ENCODE data around the gene COL9A3.

The COL9A3 gene

GRCh38 chr20:62823688-62824475 is 7.0 kb downstream of the COL9A3 start:
- DNase-seq (ENCODE audit: low read depth in 2 of 2), result no peak

GRCh38 chr20:62824476-62825332 is 7.9 kb downstream of the COL9A3 start:
- no peak for DNase-seq (ENCODE audit: low read depth in 2 of 2)

- no peak for DNase-seq (ENCODE audit: low read depth in 2 of 2)
Measured at GRCh38 chr20:62825333-62825985, 8.6 kb downstream of the COL9A3 start.

GRCh38 chr20:62825986-62826645 is 9.3 kb downstream of the COL9A3 start:
- DNase-seq (ENCODE audit: low read depth in 2 of 2), result no peak

GRCh38 chr20:62826646-62827310 is 9.9 kb downstream of the COL9A3 start:
- no peak for DNase-seq (ENCODE audit: low read depth in 2 of 2)

GRCh38 chr20:62827311-62828038 is 10.6 kb downstream of the COL9A3 start:
- no peak for DNase-seq (ENCODE audit: low read depth in 2 of 2)

GRCh38 chr20:62828051-62828450 is 11.2 kb downstream of the COL9A3 start:
- DNase-seq (ENCODE audit: low read depth in 2 of 2), result no peak

- DNase-seq (ENCODE audit: low read depth in 2 of 2), result no peak
Measured at GRCh38 chr20:62828511-62829230, 11.8 kb downstream of the COL9A3 start.

- DNase-seq (ENCODE audit: low read depth in 2 of 2), result no peak
Measured at GRCh38 chr20:62829231-62830230, 12.7 kb downstream of the COL9A3 start.

- DNase-seq (ENCODE audit: low read depth in 2 of 2), result no peak
Measured at GRCh38 chr20:62830251-62830650, 13.4 kb downstream of the COL9A3 start.

- no peak for DNase-seq (ENCODE audit: low read depth in 2 of 2)
Measured at GRCh38 chr20:62830821-62831220, 14.0 kb downstream of the COL9A3 start.

- no peak for DNase-seq (ENCODE audit: low read depth in 2 of 2)
Measured at GRCh38 chr20:62831361-62831788, 14.5 kb downstream of the COL9A3 start.

- DNase-seq (ENCODE audit: low read depth in 2 of 2), result no peak
Measured at GRCh38 chr20:62831854-62832211, 15.0 kb downstream of the COL9A3 start.

- DNase-seq (ENCODE audit: low read depth in 2 of 2), result no peak
Measured at GRCh38 chr20:62832212-62832922, 15.5 kb downstream of the COL9A3 start.

GRCh38 chr20:62832951-62833391 is 16.1 kb downstream of the COL9A3 start:
- DNase-seq (ENCODE audit: low read depth in 2 of 2), result no peak

GRCh38 chr20:62834967-62835730 is 18.3 kb downstream of the COL9A3 start:
- no peak for DNase-seq (ENCODE audit: low read depth in 2 of 2)

Measured in activated CD8-positive, alpha-beta memory T cell treated with anti-CD3 and anti-CD28 coated beads for 4 hours (primary cell).